GM19397 (cell line): Measurements from ENCODE around the gene FOXO4.

Experiments used
- ATAC-seq: cut with Tn5 transposase; IDR thresholded peaks from one replicate; pipeline ENCODE4 v1.9.1; 2021; ENCODE audit warnings: mild to moderate bottlenecking, moderate library complexity; ENCODE audit not compliant: unreplicated experiment

Gene FOXO4

GRCh38 chrX:71098951-71099506 lies 3.4 kb downstream of the FOXO4 start:
- ATAC-seq = no peak

GRCh38 chrX:71099736-71100135 lies 4.1 kb downstream of the FOXO4 start:
- no peak for ATAC-seq

GRCh38 chrX:71100581-71101505 lies 5.2 kb downstream of the FOXO4 start:
- no peak for ATAC-seq

GRCh38 chrX:71102292-71102691 lies 6.6 kb downstream of the FOXO4 start:
- no peak for ATAC-seq

GRCh38 chrX:71103110-71103983 lies 7.7 kb downstream of the FOXO4 start:
- no peak for ATAC-seq

GRCh38 chrX:71105628-71106027 lies 10.0 kb downstream of the FOXO4 start:
- no peak for ATAC-seq

GRCh38 chrX:71106427-71106826 lies 10.8 kb downstream of the FOXO4 start, which contains the start of gene CXorf65:
CXorf65 (minus strand) TSS chrX:71106740; CDS start chrX:71106556, 184 bp downstream.
- no peak for ATAC-seq

- no peak for ATAC-seq
These were observed 11.6 kb downstream of the FOXO4 start for GRCh38 chrX:71107245-71107644.

- no peak for ATAC-seq
These were observed 12.2 kb downstream of the FOXO4 start for GRCh38 chrX:71107762-71108360.

- no peak for ATAC-seq
These were observed 13.4 kb downstream of the FOXO4 start for GRCh38 chrX:71109051-71109450.

- ATAC-seq = peak; percentile 88
These were observed 15.6 kb downstream of the FOXO4 start, which contains the start of gene IL2RG for GRCh38 chrX:71111141-71111843. IL2RG (minus strand) TSS chrX:71111577; CDS start chrX:71111539, 38 bp downstream.

GRCh38 chrX:71111921-71112431 lies 16.3 kb downstream of the FOXO4 start:
- peak; percentile 17 for ATAC-seq

GRCh38 chrX:71117358-71117757 lies 21.7 kb downstream of the FOXO4 start:
- no peak for ATAC-seq

- ATAC-seq = peak; percentile 90
These were observed 22.7 kb downstream of the FOXO4 start, which contains the start of gene MED12 for GRCh38 chrX:71118032-71118984. MED12 (plus strand) TSS chrX:71118596; CDS start chrX:71118755, 159 bp downstream.

GRCh38 chrX:71118985-71119535 lies 23.4 kb downstream of the FOXO4 start:
- ATAC-seq = no peak

- no peak for ATAC-seq
These were observed 32.6 kb downstream of the FOXO4 start for GRCh38 chrX:71128166-71128833.

- ATAC-seq = no peak
These were observed 33.5 kb downstream of the FOXO4 start for GRCh38 chrX:71128915-71129765.
